ENCODE data around the gene CDK17. TPM values are rescaled to one million over a fixed set of nuclear protein-coding genes. Genes with fewer than 3 reads are reported as not detected.

The CDK17 gene
- total RNA-seq, 3 donors from 2014 or later: 47.7 to 113 (median 81.0) TPM

DNA sequence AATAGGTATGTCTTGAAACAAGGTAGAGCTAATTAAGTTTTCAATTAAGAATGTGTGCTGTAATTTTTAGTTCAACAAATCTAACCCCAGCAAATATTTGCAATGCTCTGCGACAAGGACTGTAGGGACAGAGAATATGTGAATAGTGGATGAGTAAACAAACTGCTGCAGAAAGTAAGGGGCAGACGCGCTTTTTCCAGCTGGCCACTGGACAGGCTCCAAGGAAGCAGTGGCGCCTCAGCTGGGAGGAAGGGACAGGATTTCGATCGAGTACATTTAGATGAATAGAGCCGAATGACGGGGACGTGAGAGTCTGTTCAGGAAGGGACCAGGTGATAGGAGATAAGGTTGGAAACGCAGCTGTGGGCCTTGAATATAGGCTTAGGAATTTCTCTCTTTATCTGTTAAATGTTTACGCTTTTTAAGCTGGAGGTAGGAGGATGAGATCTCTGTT, 136.8 kb downstream of the CDK17 start:
- H3K36me3 ChIP-seq: no peaks in the 10 kb centered on the region
- H3K4me3 ChIP-seq: no peak overlapping the region
- TF ChIP-seq POLR2AphosphoS5 (IDR thresholded peaks at IDR 0.05) (peak in 1 of 3 donors; percentile 30), POLR2A (IDR thresholded peaks at IDR 0.05) (no peak)
- no peaks in the 10 kb centered on the region for H3K27me3 ChIP-seq
- peak overlapping the region; percentile 8 to 36 for H3K27ac ChIP-seq
- no peaks in the 10 kb centered on the region for H3K9me3 ChIP-seq
- H3K4me1 ChIP-seq: no peaks in the 10 kb centered on the region
- intact Hi-C loops (cut with DNase I; ENCODE audit: low total_unique reads): no loop called here
- no peak for DNase-seq (ENCODE audit: low spot score in 2 of 2)

DNA sequence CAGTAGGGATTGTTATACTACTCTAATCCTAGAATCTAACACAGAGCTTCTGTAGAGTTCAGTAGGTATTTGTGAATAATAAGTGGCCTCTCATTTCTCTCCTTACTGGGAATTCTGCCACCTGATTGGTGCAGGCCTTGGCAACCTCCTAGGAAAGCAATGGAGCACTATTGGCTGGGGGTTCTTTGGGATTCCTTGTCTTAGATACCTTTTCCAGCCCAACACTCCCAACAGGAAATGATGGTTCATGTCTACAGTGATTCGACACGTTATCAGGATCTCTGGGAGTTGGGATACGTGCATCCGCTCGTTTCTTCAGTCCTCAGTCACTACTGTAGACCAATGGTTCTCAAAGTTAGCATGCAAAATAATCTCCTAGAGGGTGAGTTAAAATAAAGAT, 138.7 kb downstream of the CDK17 start:
- intact Hi-C loops (cut with DNase I; ENCODE audit: low total_unique reads): no loop called here
- Histone ChIP-seq H3K4me3 (no peak overlapping the region), H3K9me3 (no peaks in the 10 kb centered on the region), H3K4me1 (no peaks in the 10 kb centered on the region), H3K36me3 (no peaks in the 10 kb centered on the region), H3K27ac (no peak overlapping the region), H3K27me3 (no peaks in the 10 kb centered on the region)
- TF ChIP-seq, protein P1, sequence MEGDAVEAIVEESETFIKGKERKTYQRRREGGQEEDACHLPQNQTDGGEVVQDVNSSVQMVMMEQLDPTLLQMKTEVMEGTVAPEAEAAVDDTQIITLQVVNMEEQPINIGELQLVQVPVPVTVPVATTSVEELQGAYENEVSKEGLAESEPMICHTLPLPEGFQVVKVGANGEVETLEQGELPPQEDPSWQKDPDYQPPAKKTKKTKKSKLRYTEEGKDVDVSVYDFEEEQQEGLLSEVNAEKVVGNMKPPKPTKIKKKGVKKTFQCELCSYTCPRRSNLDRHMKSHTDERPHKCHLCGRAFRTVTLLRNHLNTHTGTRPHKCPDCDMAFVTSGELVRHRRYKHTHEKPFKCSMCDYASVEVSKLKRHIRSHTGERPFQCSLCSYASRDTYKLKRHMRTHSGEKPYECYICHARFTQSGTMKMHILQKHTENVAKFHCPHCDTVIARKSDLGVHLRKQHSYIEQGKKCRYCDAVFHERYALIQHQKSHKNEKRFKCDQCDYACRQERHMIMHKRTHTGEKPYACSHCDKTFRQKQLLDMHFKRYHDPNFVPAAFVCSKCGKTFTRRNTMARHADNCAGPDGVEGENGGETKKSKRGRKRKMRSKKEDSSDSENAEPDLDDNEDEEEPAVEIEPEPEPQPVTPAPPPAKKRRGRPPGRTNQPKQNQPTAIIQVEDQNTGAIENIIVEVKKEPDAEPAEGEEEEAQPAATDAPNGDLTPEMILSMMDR (IDR thresholded peaks at IDR 0.05): no peak
- TF ChIP-seq POLR2AphosphoS5 (IDR thresholded peaks at IDR 0.05): no peak
- no peak for TF ChIP-seq POLR2A (IDR thresholded peaks at IDR 0.05)
- DNase-seq (ENCODE audit: low spot score in 2 of 2): no peak

DNA sequence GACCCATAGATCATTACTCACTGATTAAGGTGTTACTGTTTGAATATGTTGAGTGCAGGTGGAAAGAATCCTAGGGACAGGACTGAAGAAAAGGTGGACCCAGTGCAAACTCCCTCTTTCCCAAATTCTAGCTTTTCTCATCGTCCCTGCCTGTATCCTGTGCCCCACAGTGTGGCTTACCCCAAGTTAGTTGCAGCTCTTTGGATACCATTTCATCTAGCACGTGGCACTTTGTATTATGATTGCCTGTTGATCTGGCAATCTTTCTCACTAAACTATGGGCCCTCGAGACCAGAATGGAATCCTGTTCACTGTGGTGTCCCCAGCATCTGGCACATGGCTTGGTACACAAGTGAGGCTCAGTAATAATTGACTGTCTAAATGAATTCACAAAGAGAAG, 139.6 kb downstream of the CDK17 start:
- H3K4me1 ChIP-seq: no peaks in the 10 kb centered on the region
- DNase-seq (ENCODE audit: low spot score in 2 of 2): no peak
- peak overlapping the region in 1 of 2 donors; percentile 27 for H3K27ac ChIP-seq
- H3K36me3 ChIP-seq: no peaks in the 10 kb centered on the region
- no peak overlapping the region for H3K4me3 ChIP-seq
- no peaks in the 10 kb centered on the region for H3K9me3 ChIP-seq
- TF ChIP-seq, protein P1 (IDR thresholded peaks at IDR 0.05): no peak
- TF ChIP-seq POLR2AphosphoS5 (IDR thresholded peaks at IDR 0.05) (no peak), POLR2A (IDR thresholded peaks at IDR 0.05) (no peak)
- no peaks in the 10 kb centered on the region for H3K27me3 ChIP-seq
- intact Hi-C loops (cut with DNase I; ENCODE audit: low total_unique reads): no loop called here

DNA sequence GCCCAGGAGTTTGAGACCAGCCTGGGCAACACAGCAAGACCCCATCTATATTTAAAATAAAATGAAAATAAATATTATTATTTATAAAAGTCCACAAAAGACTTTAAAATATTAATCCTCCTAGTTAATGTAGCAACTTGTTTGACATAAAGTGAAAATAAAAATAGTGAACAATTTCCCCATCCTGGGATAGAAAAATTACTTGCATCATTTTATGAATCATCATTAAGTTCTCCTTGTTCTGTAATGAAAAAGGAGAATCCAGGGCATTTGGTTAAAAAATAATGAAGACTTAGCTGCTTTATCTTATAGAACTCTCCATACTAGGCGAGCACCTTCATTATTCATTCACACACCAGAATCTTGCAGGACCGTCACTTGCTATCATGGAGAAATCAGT, 140.0 kb downstream of the CDK17 start:
- no peaks in the 10 kb centered on the region for H3K9me3 ChIP-seq
- H3K4me3 ChIP-seq: no peak overlapping the region
- DNase-seq (ENCODE audit: low spot score in 2 of 2): no peak
- no peaks in the 10 kb centered on the region for H3K36me3 ChIP-seq
- peak overlapping the region in 1 of 2 donors; percentile 27 for H3K27ac ChIP-seq
- no peaks in the 10 kb centered on the region for H3K4me1 ChIP-seq
- no peaks in the 10 kb centered on the region for H3K27me3 ChIP-seq
- TF ChIP-seq POLR2AphosphoS5 (IDR thresholded peaks at IDR 0.05): no peak
- TF ChIP-seq, protein P1 (IDR thresholded peaks at IDR 0.05): no peak
- TF ChIP-seq POLR2A (IDR thresholded peaks at IDR 0.05): no peak
- intact Hi-C loops (cut with DNase I; ENCODE audit: low total_unique reads): no loop called here

DNA sequence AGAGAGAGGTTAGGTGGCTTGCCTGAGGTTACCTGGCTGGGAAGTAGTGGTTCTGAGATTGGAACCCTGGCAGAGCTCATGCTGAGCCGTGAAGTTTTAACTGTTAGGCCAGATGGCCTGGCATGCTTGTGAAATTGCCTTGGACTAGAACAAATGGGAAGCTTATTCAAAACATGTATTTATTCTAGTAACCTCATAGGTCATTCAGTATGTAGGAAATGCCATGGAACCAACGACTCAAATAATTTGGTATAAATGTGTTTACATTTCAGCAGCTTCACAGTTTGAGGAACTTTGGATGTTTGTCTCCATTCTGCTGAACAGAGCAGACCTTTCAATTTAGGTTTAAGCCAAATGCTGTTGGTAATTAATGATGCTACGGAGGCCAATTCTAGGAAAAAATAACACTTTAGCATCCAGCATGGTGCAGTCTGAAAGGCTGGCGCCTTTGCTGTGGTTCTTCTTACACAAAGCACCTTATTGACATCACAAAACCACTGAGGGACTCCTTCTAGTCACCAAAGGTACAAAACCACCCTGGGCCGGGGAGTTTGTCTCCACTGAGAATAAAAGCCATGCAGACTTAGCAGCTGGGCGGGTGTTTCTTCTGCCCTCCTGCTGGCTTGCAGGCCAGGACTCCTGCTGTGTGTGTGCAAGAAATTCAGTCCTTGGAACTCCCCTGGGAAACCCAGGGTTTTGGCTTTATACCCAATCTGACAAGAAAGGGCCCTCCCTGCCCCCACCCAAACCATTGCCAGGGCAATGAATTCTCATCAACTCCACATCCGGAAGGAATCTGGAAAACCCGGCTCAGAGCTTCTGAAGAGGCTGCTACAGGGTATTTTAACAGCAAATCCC, 141.9 kb downstream of the CDK17 start:
- no peak for DNase-seq (ENCODE audit: low spot score in 2 of 2)
- no peaks in the 10 kb centered on the region for H3K36me3 ChIP-seq
- no peaks in the 10 kb centered on the region for H3K4me1 ChIP-seq
- H3K27ac ChIP-seq: peak overlapping the region; percentile 12 to 71
- no peaks in the 10 kb centered on the region for H3K27me3 ChIP-seq
- no peaks in the 10 kb centered on the region for H3K9me3 ChIP-seq
- intact Hi-C loops (cut with DNase I; ENCODE audit: low total_unique reads): no loop called here
- H3K4me3 ChIP-seq: no peak overlapping the region
- TF ChIP-seq POLR2AphosphoS5 (IDR thresholded peaks at IDR 0.05) (no peak), POLR2A (IDR thresholded peaks at IDR 0.05) (no peak)
- TF ChIP-seq, protein P1 (IDR thresholded peaks at IDR 0.05): no peak

Data from breast epithelium (tissue), 4 donors.